Stomach (tissue), 9 donors: Measurements from ENCODE around the gene FBXW11. TPM values are rescaled to one million over a fixed set of nuclear protein-coding genes. Genes with fewer than 3 reads are reported as not detected.

ENCODE experiments used
- DNase-seq, 2 donors: peaks; one replicate each; pipeline versions ENCODE4 v3.0.0 to v3.0.0-alpha.2; 2013 to 2019
- H3K27ac ChIP-seq, 5 donors: fragments of 200-600 bp in 4 of 5; sonication (generic) in 4 of 5; one replicate each; pipeline ENCODE4 v1.5.1; 2013 to 2019; ENCODE audit warnings: mild to moderate bottlenecking in 1 of 5, moderate library complexity in 1 of 5
- H3K27me3 ChIP-seq, 3 donors: fragments of 200-600 bp; sonication (generic); one replicate each; pipeline ENCODE4 v1.5.1; 2017 to 2019; ENCODE audit warnings: mixed run types in 1 of 3
- H3K36me3 ChIP-seq, 4 donors: fragments of 200-600 bp; sonication (generic); 1 replicate in 3 of 4; 2 replicates in 1 of 4; pipeline ENCODE4 v1.5.1; 2016 to 2019
- H3K4me1 ChIP-seq, 4 donors: fragments of 200-600 bp; sonication (generic); one replicate each; pipeline ENCODE4 v1.5.1; 2016 to 2019
- H3K4me3 ChIP-seq, 4 donors: fragments of 200-600 bp; sonication (generic) in 3 of 4; one replicate each; pipeline ENCODE4 v1.5.1; 2016 to 2019; ENCODE audit warnings: mild to moderate bottlenecking in 1 of 4
- H3K9me3 ChIP-seq, 4 donors: fragments of 200-600 bp; sonication (generic); one replicate each; pipeline ENCODE4 v1.5.1; 2016 to 2019
- EP300 ChIP-seq: sonication (generic); formaldehyde crosslinking; IDR thresholded peaks from one replicate; pipeline ENCODE4 v1.6.1; 2017; ENCODE audit warnings: antibody characterized with exemption
- POLR2A ChIP-seq, 4 donors: fragments of 450-650 bp; IDR thresholded peaks; one replicate each; pipeline ENCODE4 v1.6.1; 2016; ENCODE audit warnings: antibody characterized with exemption in 4 of 4, control low read depth in 2 of 4, mild to moderate bottlenecking in 1 of 4, moderate library complexity in 1 of 4
- POLR2AphosphoS5 ChIP-seq, 3 donors: sonication (generic); formaldehyde crosslinking; IDR thresholded peaks; one replicate each; pipeline ENCODE4 v1.6.1; 2016; ENCODE audit warnings: antibody characterized with exemption in 3 of 3
- WGBS, 5 donors: extraction: QIAGEN DNeasy Blood & Tissue Kit in 3 of 5; methylation state at CpG; one replicate each; pipeline versions ENCODE4 v1.1.5 to v1.1.7; 2013 to 2018; 5-methylcytosine and 5-hydroxymethylcytosine counted together
- intact Hi-C: fragments of 100-400 bp; cut with DNase I; formaldehyde crosslinking; loops from one replicate; pipeline ENCODE4 v1.15.1; 2023; ENCODE audit warnings: low total_unique reads
- polyA plus RNA-seq, 3 donors: library from polyadenylated mRNA; stranded (reverse); fragments of 200-250 nt; gene quantifications; one replicate each; pipeline ENCODE4 v1.2.3, GENCODE V29; 2013
- total RNA-seq, 5 donors: library from RNA; depleted of rRNA; stranded (reverse); fragments of >200 nt; gene quantifications; one replicate each; pipeline versions ENCODE4 v1.1.0 to v1.2.3, GENCODE V29; 2014 to 2016
- TF ChIP-seq, protein P1 (sequence below), 7 experiments: fragments of 450-650 bp in 4 of 7; fragments of 200-600 bp in 3 of 7; sonication (generic) in 3 of 7; IDR thresholded peaks; one replicate each; pipeline ENCODE4 v1.5.1; 2016 to 2019; ENCODE audit warnings: antibody characterized with exemption in 7 of 7, control low read depth in 2 of 7, mild to moderate bottlenecking in 1 of 7
- donor health status: healthy with polysubstance abuse.
- donor health status: Bipolar disorder and iron deficiency.
- donor health status: healthy.

FBXW11 gene
- total and polyA plus RNA-seq, 8 donors = 4.3 to 117 (median 25.5) TPM

DNA sequence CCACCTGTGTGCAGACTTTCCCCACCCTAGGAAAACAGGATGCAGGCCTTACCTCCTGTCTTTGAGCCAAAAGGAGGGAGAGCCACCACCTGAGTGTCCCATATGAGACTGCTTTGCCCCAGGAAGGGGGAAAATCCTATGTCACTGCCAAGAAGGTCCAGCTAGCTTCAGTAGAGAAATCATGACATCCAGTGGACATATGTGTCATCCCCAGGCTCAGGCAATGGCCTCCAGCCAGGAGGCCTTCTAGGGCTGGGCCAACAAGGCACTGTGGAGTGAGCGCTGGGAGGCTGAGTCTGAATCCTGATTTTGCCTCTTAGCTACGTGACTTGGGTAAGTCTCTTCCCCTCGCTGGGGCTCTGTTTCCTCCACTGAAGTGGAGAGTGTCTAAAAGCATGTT, 160.6 kb downstream of the FBXW11 start:
- no peaks in the 10 kb centered on the region for H3K9me3 ChIP-seq
- no peak overlapping the region for H3K27ac ChIP-seq
- no peak overlapping the region for H3K4me3 ChIP-seq
- H3K36me3 ChIP-seq = peaks cover 0 to 5% (median 2%) of the 10 kb centered on the region in 4 donors
- peak in 1 of 2 donors; percentile 56 for DNase-seq
- TF ChIP-seq POLR2A (IDR thresholded peaks at IDR 0.05) = no peak
- TF ChIP-seq EP300 = no peak
- TF ChIP-seq POLR2AphosphoS5 (IDR thresholded peaks at IDR 0.05) = no peak
- TF ChIP-seq, protein P1, sequence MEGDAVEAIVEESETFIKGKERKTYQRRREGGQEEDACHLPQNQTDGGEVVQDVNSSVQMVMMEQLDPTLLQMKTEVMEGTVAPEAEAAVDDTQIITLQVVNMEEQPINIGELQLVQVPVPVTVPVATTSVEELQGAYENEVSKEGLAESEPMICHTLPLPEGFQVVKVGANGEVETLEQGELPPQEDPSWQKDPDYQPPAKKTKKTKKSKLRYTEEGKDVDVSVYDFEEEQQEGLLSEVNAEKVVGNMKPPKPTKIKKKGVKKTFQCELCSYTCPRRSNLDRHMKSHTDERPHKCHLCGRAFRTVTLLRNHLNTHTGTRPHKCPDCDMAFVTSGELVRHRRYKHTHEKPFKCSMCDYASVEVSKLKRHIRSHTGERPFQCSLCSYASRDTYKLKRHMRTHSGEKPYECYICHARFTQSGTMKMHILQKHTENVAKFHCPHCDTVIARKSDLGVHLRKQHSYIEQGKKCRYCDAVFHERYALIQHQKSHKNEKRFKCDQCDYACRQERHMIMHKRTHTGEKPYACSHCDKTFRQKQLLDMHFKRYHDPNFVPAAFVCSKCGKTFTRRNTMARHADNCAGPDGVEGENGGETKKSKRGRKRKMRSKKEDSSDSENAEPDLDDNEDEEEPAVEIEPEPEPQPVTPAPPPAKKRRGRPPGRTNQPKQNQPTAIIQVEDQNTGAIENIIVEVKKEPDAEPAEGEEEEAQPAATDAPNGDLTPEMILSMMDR (IDR thresholded peaks at IDR 0.05) = no peak
- no peaks in the 10 kb centered on the region for H3K27me3 ChIP-seq
- WGBS, 5 donors = 80 to 96% (median 92%) methylated on average over 3 of the region's 3 CpGs
- no peaks in the 10 kb centered on the region for H3K4me1 ChIP-seq
- intact Hi-C loops = no loop called here

DNA sequence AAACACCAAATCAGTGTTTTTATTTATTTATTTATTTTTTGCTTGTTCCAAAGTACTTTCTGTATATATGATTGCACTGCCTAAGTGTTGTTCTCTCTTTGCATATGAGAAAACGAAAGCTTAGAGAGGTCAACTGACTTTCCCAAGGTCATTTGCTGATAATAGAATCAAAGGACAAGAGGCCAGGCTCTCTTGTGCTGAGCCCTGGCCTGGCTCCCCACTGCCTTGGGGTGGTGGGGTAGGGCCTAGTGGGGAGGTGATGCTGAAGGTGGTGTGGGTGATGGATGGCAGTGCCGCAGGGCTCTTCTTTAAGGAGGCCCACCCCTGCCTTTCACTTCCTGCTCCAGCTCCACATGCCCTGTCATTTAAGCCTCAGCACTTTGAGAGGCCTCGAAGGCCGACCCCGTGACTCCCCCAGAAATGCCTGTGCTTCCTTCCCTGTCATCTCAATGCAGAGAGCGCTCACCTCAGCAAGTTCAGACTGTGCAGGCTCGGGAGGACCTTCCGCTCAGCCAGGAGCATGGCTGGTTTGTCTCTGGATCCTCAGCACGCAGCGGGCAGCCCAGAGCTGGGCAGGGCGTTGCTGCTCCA, 161.3 kb downstream of the FBXW11 start:
- Histone ChIP-seq H3K36me3 (peaks cover 0 to 5% (median 2%) of the 10 kb centered on the region in 4 donors), H3K27ac (no peak overlapping the region), H3K27me3 (no peaks in the 10 kb centered on the region), H3K4me1 (no peaks in the 10 kb centered on the region), H3K9me3 (no peaks in the 10 kb centered on the region), H3K4me3 (no peak overlapping the region)
- TF ChIP-seq POLR2A (IDR thresholded peaks at IDR 0.05) (no peak), EP300 (no peak), POLR2AphosphoS5 (IDR thresholded peaks at IDR 0.05) (no peak)
- TF ChIP-seq, protein P1 (IDR thresholded peaks at IDR 0.05) = no peak
- intact Hi-C loops = no loop called here
- no peak for DNase-seq
- WGBS, 5 donors = 83 to 91% (median 89%) methylated on average over 8 to 11 of the region's 11 CpGs

DNA sequence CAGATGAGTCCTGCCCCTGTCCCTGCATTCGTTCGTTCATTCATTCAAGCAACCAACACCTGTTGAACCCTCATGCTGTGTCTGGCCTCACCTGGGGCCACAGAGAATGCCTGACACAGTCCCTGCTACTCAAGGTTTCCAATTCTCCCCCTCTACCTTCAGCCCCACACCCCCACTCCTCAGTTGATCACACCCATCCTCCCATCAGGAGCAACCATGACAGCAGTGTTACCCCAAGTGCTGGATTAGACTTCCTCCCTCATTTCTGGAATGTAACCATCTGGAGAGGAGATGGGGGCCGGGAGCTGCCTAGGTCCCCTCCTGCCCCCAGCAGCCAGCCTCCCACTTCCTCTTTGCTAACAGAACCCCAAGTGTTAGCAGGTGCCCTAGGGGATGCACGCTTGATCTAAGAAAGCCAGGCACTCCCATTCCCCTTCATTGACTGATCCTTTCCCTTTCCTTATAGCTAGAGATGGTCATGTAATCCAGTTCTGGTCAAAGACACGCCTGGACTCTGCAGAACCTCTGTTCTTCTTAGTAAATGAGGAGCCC, 163.6 kb downstream of the FBXW11 start:
- Histone ChIP-seq H3K4me1 (no peaks in the 10 kb centered on the region), H3K27ac (no peak overlapping the region), H3K4me3 (no peak overlapping the region), H3K27me3 (no peaks in the 10 kb centered on the region), H3K36me3 (peaks cover 0 to 5% (median 0%) of the 10 kb centered on the region in 4 donors), H3K9me3 (no peaks in the 10 kb centered on the region)
- DNase-seq = no peak
- TF ChIP-seq POLR2A (IDR thresholded peaks at IDR 0.05) (no peak), POLR2AphosphoS5 (IDR thresholded peaks at IDR 0.05) (no peak), EP300 (no peak)
- TF ChIP-seq, protein P1 (IDR thresholded peaks at IDR 0.05) = no peak
- intact Hi-C loops = no loop called here
- WGBS, 5 donors = 81 to 92% (median 90%) methylated on average over 5 of the region's 5 CpGs

DNA sequence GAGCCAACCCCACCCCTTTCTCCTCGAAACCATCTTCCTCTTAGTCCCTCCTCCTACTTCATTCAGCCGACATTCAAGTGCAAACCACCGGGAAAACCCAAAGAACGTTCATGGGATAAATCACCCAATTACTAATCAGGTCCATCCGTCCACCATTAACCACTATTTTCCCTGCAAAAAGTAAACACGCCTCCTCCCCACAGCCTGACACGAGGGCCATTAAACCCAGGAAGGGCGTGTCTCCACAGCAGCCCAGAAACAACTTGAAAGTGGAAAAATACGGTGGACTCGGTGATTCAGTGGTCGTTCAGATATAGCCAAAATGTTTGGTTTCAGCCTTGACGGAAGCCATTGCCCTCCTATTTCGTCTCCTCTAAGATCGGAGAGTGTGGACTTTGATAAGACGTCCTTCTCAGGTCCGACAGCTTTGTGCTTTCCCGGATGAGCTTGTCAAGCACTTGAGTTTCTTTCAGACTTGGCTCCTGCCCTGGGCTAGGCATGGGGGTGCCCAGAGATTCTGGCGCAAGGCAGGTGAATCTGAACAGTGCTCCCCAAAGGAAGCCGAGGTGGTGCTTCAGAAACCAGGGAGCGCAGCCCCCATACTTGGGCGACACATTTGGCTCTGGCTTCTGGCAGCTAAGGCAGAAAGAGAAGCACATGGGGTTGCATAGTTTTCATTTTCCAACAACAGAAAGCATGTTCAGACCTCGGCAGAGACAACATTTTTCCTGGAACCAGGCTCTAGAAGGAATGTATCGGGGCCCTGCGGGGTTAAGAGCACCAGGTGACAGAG, 164.3 kb downstream of the FBXW11 start:
- H3K27me3 ChIP-seq = no peaks in the 10 kb centered on the region
- no peak for DNase-seq
- TF ChIP-seq, protein P1 (IDR thresholded peaks at IDR 0.05) = no peak
- TF ChIP-seq EP300 (no peak), POLR2AphosphoS5 (IDR thresholded peaks at IDR 0.05) (no peak), POLR2A (IDR thresholded peaks at IDR 0.05) (no peak)
- 67 to 78% (median 75%) methylated on average over 24 of the region's 24 CpGs for WGBS, 5 donors
- intact Hi-C loops = no loop called here
- H3K4me1 ChIP-seq = no peaks in the 10 kb centered on the region
- no peak overlapping the region for H3K27ac ChIP-seq
- H3K4me3 ChIP-seq = no peak overlapping the region
- peaks cover 0 to 5% (median 0%) of the 10 kb centered on the region in 4 donors for H3K36me3 ChIP-seq
- H3K9me3 ChIP-seq = no peaks in the 10 kb centered on the region
